HG02623 (cell line): Measurements from ENCODE around the gene SIX3.

ENCODE experiments used
- ATAC-seq: cut with Tn5 transposase; IDR thresholded peaks from one replicate; pipeline ENCODE4 v1.9.1; 2021; ENCODE audit warnings: moderate library complexity; ENCODE audit not compliant: unreplicated experiment

The SIX3 gene

GRCh38 chr2:44980751-44981713 is 39.5 kb downstream of the SIX3 start:
- ATAC-seq: no peak

- ATAC-seq: no peak
Observed at GRCh38 chr2:44981714-44982108, 40.2 kb downstream of the SIX3 start.

GRCh38 chr2:44983836-44984604 is 42.5 kb downstream of the SIX3 start:
- no peak for ATAC-seq

GRCh38 chr2:44989176-44989575 is 47.7 kb downstream of the SIX3 start:
- no peak for ATAC-seq

- ATAC-seq: no peak
Observed at GRCh38 chr2:44994377-44994776, 52.9 kb downstream of the SIX3 start.
